ENCODE measurements around the gene TMX1. TPM values are rescaled to one million over a fixed set of nuclear protein-coding genes. Genes with fewer than 3 reads are reported as not detected.
A peak's percentile ranks its signal among the peaks of the same experiment; 100 is the strongest.

Gene TMX1
- polyA plus RNA-seq, 1 donor = 54.8 TPM

DNA sequence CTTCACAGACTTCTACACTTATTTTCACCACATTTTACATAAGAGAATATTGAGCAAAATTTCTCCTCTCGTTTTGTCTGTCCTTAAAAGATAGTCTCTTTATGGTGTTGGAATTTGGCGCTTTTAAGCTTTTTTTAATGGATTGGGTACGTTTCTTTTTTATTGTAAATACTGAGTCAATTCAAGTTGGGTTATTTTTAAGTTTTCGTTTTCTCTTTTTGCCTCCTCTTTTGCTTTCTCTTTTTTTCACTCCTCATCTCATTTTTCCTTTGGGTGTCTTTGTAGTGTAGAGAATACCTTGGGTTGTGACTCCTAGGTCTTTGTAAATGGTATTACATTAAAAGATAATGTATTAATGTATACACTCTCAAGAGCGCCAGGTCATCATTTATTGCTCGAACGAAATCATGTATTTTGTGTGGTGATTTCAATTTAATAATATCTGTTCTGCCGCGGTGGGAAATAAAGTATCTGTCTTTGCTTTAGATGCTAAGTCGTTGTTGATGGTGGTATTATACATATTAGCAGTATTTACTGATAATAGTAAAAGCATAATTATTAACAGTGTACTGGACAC, 845 bp downstream of the TMX1 start:
- DNase-seq = peak; percentile 7

DNA sequence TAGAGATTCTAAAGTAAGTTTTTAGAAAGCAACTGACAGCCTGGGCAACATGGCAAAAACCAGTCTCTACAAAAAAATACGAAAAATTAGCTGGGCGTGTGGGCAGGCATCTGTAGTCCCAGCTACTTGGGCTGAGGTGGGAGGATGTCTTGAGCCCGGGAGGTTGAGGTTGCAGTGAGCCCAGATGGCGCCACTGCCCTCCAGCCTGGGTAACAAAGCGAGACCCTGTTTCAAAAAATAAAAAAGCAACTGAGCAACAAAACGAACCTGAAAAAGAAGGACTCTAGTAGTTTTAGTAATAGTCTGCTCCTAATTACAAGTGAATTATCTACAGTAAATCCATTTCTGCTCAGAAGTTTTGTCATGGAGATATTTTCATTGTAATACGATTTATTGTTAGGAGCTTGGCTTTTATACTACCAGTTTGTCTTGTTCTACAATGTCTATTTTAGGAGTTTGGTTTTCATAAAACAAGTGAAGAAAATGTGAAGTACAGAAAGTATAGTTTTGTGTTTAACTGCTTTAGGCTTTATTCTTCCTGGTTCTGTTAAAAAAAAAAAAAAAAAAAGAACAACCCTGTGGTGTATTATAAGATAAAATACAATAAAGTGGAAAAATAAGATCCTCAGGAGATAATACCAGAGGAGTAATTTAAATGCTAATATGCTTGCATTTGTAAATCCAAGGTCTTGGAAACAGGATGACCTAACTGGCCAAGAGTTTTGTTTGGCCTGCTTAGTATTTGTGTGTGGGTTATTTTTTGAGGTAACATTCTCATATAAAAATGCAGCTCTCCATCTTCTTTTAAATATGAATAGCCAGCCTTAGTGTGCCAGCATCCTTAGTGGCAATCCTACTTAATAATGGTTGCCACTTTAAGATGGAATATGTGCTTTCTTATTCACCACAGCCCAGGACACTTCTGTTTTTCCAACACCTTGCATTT, 2.8 kb downstream of the TMX1 start:
- DNase-seq = peak; percentile 10

- DNase-seq = no peak
These were observed 4.5 kb downstream of the TMX1 start for GRCh38 chr14:51244591-51244990.

- no peak for DNase-seq
These were observed 6.0 kb downstream of the TMX1 start for GRCh38 chr14:51246032-51246431.

GRCh38 chr14:51248016-51248987, 8.3 kb downstream of the TMX1 start:
- DNase-seq = no peak

DNA sequence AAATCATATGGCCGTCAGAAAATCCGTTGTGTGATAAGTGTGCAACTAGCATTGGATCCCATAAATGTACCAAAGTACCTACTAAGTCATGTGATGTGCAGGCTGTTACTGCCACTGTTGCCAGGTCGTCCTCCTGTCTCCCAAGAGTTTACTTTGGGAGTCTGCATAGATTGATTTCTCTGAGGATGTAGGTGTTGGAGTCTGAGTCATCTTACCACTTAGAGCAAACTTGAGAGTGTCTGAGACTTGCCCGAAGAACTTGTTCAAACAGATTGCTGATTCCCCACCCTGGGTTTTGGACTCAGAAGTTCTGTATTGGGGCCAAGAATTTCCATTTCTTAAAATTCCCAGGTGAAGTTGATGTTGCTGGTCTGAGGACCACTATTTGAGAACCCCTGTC, 11.4 kb downstream of the TMX1 start:
- DNase-seq = no peak

GRCh38 chr14:51253880-51254279, 13.8 kb downstream of the TMX1 start:
- no peak for DNase-seq

DNA sequence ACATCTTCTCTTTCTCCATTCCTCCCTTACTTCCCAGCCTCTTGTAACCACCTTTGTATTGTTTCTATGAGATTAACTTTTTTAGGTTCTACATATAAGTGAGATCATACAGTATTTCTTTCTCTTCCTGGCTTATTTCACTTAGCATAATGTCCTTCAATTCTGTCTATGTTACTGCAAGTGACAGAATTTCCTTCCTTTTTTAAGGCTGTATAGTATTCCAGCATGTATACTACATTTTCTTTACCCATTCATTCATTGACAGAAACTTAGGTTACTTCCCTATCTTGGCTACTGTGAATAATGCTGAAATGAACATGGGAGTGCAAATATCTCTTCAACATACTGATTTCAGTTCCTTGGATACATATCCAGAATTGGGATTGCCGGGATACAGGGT, 18.2 kb downstream of the TMX1 start:
- DNase-seq = no peak

DNA sequence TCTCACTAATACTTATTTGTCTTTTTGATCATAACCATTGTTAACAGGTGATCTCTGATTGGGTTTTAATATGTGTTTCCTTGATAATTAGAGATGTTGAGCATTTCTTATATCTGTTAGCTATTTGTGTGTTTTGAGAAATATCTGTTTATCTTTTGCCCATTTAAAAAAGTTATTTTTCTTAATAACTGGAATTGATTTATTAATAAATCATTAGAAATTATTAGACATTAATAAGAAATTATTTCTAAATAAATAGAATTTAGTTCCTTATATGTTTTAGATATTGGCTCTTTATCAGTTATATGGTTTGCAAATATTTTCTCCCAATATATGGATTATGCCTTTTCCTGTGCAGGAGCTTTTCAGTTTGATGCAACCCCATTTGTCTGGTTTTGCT, 18.7 kb downstream of the TMX1 start:
- DNase-seq = no peak

DNA sequence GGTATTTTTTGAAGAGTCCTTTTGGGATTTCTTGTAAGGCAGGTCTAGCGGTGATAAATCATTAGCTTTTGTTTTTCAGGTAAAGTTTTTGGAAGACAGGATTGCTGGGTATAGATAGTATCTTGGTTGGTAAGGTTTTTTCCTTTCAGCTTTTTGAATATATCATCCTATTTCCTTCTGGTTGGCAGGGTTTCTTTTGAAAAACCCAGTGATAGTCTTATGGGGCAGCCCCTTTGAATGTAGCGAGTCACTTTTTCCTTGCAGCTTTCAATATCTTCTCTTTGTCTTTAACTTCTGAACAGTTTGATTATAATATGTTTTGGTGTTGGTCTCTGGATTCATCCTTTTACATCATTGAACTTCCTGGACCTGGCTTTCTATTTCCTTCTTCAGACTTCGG, 20.2 kb downstream of the TMX1 start:
- no peak for DNase-seq

GRCh38 chr14:51261151-51261550, 21.1 kb downstream of the TMX1 start:
- no peak for DNase-seq

- DNase-seq = no peak
These were observed 22.8 kb downstream of the TMX1 start for GRCh38 chr14:51262868-51263267.

DNA sequence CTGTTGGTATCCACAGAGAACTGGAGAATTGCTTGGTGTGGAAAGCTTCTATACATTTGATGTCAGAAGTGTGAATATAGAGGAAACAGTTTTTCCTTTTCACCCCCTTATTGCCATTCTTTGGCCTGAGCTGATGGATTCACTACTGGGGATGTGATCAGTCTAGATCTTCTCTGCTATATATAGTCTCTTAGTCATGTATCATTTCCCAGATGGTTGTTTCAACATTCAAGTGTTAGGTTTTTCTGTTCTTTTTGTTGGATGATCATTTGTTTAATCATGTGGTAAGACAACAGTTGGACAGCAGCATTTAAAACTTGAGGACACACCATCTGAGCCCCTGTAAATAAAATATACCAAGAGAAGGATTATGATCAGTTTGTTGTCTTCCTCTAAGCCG, 29.6 kb downstream of the TMX1 start:
- DNase-seq = no peak

GRCh38 chr14:51276605-51277004, 36.6 kb downstream of the TMX1 start:
- no peak for DNase-seq

GRCh38 chr14:51277753-51278415, 37.8 kb downstream of the TMX1 start:
- DNase-seq = no peak

DNA sequence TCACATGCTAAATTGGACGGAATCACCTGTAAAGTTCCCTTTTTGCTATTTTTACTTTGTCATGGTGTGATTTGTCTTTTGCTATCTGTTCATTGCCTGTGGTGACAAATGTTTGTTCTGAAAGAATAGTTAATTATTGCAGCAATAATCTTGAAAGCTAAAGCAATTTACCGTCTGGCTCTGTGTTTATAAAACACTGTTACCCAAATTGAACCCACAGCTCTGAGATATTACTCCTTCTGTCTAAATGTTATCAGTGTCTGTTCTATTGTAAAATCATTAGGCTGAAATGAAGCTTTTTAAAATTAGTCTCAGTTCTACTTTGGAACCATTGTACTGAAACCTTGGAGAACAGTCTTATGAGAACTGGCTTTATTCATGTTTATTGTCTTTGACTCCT, 42.5 kb downstream of the TMX1 start:
- no peak for DNase-seq

- DNase-seq = peak; percentile 87
These were observed 43.5 kb downstream of the TMX1 start for GRCh38 chr14:51283402-51284085.

DNA sequence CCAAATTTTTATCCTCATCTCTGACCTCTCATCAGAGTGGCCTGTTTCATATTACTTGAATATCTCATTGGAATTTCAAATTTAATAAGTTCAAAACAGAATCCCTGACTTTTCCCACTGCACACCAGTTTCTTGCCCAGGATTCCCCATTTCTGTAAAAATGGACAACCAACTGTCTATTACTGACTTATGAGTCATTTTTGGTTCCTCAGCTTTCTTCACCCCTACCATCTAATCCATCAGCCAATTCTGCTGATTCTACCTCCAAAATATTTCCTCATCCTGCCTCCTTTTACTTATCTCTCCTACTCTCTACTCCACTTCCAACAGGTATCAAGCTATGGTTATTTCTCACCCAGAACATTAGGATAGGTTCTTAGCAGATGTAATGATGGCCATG, 44.2 kb downstream of the TMX1 start:
- no peak for DNase-seq

GRCh38 chr14:51285120-51285519, 45.1 kb downstream of the TMX1 start:
- DNase-seq = no peak

- no peak for DNase-seq
These were observed 49.1 kb downstream of the TMX1 start for GRCh38 chr14:51289169-51289568.

DNA sequence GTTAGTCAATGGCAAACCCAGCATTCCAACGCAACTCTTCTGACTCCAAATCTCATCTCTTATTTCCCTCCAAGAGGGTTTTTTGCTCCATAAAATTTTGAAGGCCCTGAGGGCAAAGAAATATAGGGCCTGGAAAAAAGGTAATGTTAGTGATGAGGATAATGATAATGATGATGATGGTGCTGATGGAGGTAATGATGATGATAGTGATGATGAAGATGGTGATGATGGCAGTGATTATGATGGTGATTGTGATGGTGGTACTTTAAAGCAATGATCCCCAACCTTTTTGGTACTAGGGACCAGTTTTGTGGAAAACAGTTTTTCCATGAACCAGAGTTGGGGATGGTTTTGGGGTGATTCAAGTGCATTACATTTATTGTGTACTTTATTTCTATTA, 50.1 kb downstream of the TMX1 start:
- DNase-seq = no peak

All from left kidney (tissue), 2 donors.